Fibroblast of lung (primary cell): Measurements from ENCODE around the gene ABR. TPM values are rescaled to one million over a fixed set of nuclear protein-coding genes. Genes with fewer than 3 reads are reported as not detected.

ENCODE experiments used
- DNase-seq, 2 donors: peaks; one replicate each; pipeline versions ENCODE4 v3.0.0 to v3.0.0-alpha.2; 2010; ENCODE audit warnings: low read depth in 2 of 2
- H2AFZ ChIP-seq: 2 replicates; pipeline ENCODE4 v1.5.1; 2012; ENCODE audit warnings: low read length, control low read depth, inconsistent platforms
- H3K27ac ChIP-seq: 2 replicates; pipeline ENCODE4 v1.5.1; 2011; ENCODE audit warnings: low read length, control low read depth; ENCODE audit not compliant: insufficient read depth
- H3K27me3 ChIP-seq: 2 replicates; pipeline ENCODE4 v1.5.1; 2011; ENCODE audit warnings: mild to moderate bottlenecking, low read length; ENCODE audit not compliant: control insufficient read depth, insufficient read depth
- H3K36me3 ChIP-seq: 2 replicates; pipeline ENCODE4 v1.5.1; 2011; ENCODE audit warnings: low read length; ENCODE audit not compliant: control insufficient read depth, insufficient read depth
- H3K4me1 ChIP-seq: 2 replicates; pipeline ENCODE4 v1.5.1; 2011; ENCODE audit warnings: low read length; ENCODE audit not compliant: control insufficient read depth, insufficient read depth; ENCODE audit errors: extremely low read depth
- H3K4me2 ChIP-seq: 2 replicates; pipeline ENCODE4 v1.5.1; 2011; ENCODE audit warnings: low read length, control low read depth; ENCODE audit not compliant: insufficient read depth; ENCODE audit errors: extremely low read depth
- H3K4me3 ChIP-seq, 4 experiments: fragments of 200-600 bp in 1 of 4; sonication (generic) in 1 of 4; replicated peaks in 1 of 4; 2 replicates each; pipeline ENCODE4 v1.5.1; 2011 to 2016; ENCODE audit warnings: low read length in 4 of 4, low read depth in 3 of 4, mild to moderate bottlenecking in 3 of 4, control low read depth in 2 of 4, inconsistent platforms in 1 of 4, mixed read lengths in 1 of 4; ENCODE audit not compliant: insufficient read depth in 1 of 4; ENCODE audit errors: control extremely low read depth in 1 of 4
- H3K79me2 ChIP-seq: 2 replicates; pipeline ENCODE4 v1.5.1; 2012; ENCODE audit warnings: mild to moderate bottlenecking, low read length, inconsistent platforms; ENCODE audit not compliant: control insufficient read depth, insufficient read depth
- H3K9ac ChIP-seq: 2 replicates; pipeline ENCODE4 v1.5.1; 2011; ENCODE audit warnings: mild to moderate bottlenecking, low read length, control low read depth; ENCODE audit not compliant: insufficient read depth
- H3K9me3 ChIP-seq: 2 replicates; pipeline ENCODE4 v1.5.1; 2012; ENCODE audit warnings: low read depth, low read length; ENCODE audit not compliant: control insufficient read depth, insufficient read depth
- H4K20me1 ChIP-seq: 2 replicates; pipeline ENCODE4 v1.5.1; 2011; ENCODE audit warnings: low read length; ENCODE audit not compliant: control insufficient read depth, insufficient read depth; ENCODE audit errors: extremely low read depth
- EZH2 ChIP-seq: IDR thresholded peaks from 2 replicates; pipeline ENCODE4 v1.5.1; 2012; ENCODE audit warnings: low read length, control low read depth, mild to moderate bottlenecking; ENCODE audit errors: missing control alignments
- polyA plus RNA-seq, 2 donors: library from polyadenylated mRNA; depleted of rRNA in 1 of 2; stranded (reverse) in 1 of 2; unstranded in 1 of 2; fragments of >200 nt; gene quantifications; 2 replicates each; pipeline ENCODE4 v1.2.1, GENCODE V29; 2011 to 2012; ENCODE audit warnings: missing spikeins in 1 of 2
- total RNA-seq: library from RNA; depleted of rRNA; stranded (reverse); fragments of >200 nt; gene quantifications from 2 replicates; pipeline ENCODE4 v1.2.1, GENCODE V29; 2014
- TF ChIP-seq, protein P1 (sequence below), 2 donors: IDR thresholded peaks in 1 of 2; conservative IDR thresholded peaks in 1 of 2; 1 replicate in 1 of 2; 2 replicates in 1 of 2; pipeline ENCODE4 v1.5.1; 2011 to 2012; ENCODE audit warnings: low read length in 2 of 2, control low read depth in 1 of 2, inconsistent platforms in 1 of 2, low read depth in 1 of 2, mild to moderate bottlenecking in 1 of 2

ABR gene
- total and polyA plus RNA-seq, 2 donors (not counting 1 experiment from before 2014, with no cell fraction given) = 43.7 to 84.7 TPM

DNA sequence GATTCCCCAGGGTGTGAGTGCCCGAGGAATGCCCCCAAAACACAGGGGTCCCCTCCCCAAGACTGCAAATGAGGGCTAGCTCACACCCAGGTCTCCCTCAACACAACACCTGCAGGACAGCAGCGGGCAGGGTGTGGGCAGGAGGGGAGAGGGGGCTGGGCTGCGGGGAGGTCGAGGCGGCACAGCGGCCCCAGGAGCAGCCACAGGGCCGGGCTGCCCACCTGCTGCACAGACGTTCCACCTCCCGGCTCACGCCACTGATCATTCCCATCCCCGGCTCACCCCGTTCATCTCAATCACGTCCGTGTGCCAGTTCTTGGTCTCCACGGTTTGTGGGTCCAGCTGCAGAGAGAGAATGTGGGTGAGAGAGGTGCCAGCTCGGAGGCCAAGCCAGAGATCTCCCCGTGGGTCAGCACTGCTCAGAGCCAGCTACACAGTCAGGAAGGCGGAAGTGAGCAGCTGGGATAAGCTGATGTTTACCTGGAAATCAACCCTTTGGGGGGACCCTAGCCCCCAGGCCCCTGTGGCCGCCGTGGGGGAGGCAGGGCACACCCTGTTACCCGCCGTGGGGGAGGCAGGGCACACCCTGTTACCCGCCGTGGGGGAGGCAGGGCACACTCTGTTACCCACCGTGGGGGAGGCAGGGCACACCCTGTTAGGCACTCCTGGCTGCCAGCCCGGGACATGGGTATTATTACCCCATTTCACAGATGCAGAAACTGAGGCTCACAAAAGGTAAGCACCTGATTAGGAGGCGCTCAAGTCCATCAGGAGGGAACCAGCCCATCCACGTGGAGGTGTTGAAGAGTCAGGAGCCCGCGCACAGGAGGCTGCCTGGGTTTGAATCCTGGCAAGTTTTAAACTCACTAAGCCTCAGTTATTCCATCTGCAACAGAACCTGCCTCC is 166.7 kb downstream of the ABR start:
- H3K4me3 ChIP-seq = no peak overlapping the region
- H3K36me3 ChIP-seq = peaks cover 3% of the 10 kb centered on the region
- no peaks in the 10 kb centered on the region for H3K27me3 ChIP-seq
- no peak for DNase-seq
- no peaks in the 10 kb centered on the region for H3K9me3 ChIP-seq
- no peak overlapping the region for H3K9ac ChIP-seq
- H3K27ac ChIP-seq = no peak overlapping the region
- no peak for TF ChIP-seq EZH2
- TF ChIP-seq, protein P1, sequence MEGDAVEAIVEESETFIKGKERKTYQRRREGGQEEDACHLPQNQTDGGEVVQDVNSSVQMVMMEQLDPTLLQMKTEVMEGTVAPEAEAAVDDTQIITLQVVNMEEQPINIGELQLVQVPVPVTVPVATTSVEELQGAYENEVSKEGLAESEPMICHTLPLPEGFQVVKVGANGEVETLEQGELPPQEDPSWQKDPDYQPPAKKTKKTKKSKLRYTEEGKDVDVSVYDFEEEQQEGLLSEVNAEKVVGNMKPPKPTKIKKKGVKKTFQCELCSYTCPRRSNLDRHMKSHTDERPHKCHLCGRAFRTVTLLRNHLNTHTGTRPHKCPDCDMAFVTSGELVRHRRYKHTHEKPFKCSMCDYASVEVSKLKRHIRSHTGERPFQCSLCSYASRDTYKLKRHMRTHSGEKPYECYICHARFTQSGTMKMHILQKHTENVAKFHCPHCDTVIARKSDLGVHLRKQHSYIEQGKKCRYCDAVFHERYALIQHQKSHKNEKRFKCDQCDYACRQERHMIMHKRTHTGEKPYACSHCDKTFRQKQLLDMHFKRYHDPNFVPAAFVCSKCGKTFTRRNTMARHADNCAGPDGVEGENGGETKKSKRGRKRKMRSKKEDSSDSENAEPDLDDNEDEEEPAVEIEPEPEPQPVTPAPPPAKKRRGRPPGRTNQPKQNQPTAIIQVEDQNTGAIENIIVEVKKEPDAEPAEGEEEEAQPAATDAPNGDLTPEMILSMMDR (conservative IDR thresholded peaks at IDR 0.05 in 1 of 2, IDR thresholded peaks at IDR 0.05 in 1 of 2; ENCODE audit: low read depth in 1 of 2, low read length in 2 of 2) = no peak
- H4K20me1 ChIP-seq = no peaks in the 10 kb centered on the region
- H3K79me2 ChIP-seq = no peaks in the 10 kb centered on the region
- H2AFZ ChIP-seq = no peak overlapping the region
- no peak overlapping the region for H3K4me2 ChIP-seq
- H3K4me1 ChIP-seq = no peaks in the 10 kb centered on the region

DNA sequence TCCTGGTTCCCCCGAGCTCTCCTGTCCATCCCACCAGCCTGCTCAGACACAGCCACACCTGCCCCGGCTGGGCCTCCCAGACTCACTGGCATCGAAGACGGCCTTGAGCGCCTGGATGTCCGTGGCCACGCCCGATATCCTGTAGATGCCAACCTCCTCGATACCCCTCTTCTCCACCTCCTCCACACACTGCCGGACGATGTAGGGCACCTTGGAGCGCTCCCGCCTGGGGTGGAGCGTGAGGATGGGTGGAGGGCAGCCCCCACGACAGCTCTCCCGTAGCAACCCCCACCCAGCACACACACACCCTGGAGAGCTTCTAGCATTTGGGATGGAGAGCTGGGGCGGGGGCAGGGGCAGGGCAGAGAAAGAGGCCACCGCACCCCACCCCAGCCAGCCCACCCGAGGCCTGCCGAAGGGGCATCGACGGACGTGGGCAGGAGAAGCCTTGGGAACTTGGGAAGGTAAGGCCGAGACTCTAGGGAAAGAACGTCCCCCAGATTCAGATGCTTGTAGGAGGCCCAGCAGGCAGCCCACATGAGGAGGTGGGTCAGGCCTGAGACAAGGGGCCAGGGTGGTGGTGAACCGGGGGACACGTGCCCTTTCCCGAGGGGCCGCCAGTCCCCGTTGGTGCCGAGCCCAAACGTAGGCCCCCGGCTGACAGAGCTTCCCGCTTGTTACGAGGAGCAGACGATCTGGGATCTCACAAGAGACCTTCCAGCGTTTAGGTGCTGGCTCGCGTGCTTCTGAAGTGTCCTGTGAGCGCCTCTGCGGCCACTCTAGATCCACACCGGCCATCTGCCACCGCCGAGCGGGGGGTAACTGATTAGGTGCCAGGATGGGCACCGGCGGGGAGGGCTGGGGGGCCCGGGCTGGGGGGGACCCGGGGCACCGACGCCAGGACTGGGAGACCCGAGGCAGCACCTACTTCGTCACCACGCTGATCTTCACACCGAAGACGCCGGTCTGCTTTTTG is 167.7 kb downstream of the ABR start:
- peaks cover 10% of the 10 kb centered on the region for H3K36me3 ChIP-seq
- no peak overlapping the region for H2AFZ ChIP-seq
- H3K27me3 ChIP-seq = no peaks in the 10 kb centered on the region
- TF ChIP-seq EZH2 = no peak
- TF ChIP-seq, protein P1 (conservative IDR thresholded peaks at IDR 0.05 in 1 of 2, IDR thresholded peaks at IDR 0.05 in 1 of 2; ENCODE audit: low read depth in 1 of 2, low read length in 2 of 2) = no peak
- no peak for DNase-seq
- no peak overlapping the region for H3K4me2 ChIP-seq
- no peaks in the 10 kb centered on the region for H3K9me3 ChIP-seq
- no peaks in the 10 kb centered on the region for H3K79me2 ChIP-seq
- no peaks in the 10 kb centered on the region for H3K4me1 ChIP-seq
- H4K20me1 ChIP-seq = no peaks in the 10 kb centered on the region
- no peak overlapping the region for H3K27ac ChIP-seq
- H3K4me3 ChIP-seq = no peak overlapping the region
- no peak overlapping the region for H3K9ac ChIP-seq

DNA sequence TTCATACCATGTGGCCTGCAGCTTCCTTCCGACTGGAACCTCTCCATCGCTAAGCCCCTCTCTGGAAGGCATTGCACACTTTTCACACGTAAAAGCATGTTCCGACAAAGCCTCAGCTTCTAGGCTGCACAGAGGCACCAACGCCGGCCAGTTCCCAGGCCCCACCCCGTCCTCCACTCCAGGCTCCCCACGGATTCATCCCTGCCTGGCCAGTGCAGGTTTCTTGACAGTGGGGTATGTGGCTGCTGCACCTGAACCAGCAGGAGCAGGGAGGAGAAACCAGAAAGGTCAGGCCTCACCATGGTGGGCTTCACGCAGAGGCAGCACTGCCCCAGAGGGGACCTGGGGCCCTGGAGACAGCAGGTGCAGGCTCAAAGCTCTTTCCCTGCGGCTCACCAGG is 168.6 kb downstream of the ABR start:
- DNase-seq = no peak
- H3K36me3 ChIP-seq = peaks cover 13% of the 10 kb centered on the region
- no peaks in the 10 kb centered on the region for H3K9me3 ChIP-seq
- no peak overlapping the region for H3K4me2 ChIP-seq
- H4K20me1 ChIP-seq = no peaks in the 10 kb centered on the region
- TF ChIP-seq, protein P1 (conservative IDR thresholded peaks at IDR 0.05 in 1 of 2, IDR thresholded peaks at IDR 0.05 in 1 of 2; ENCODE audit: low read depth in 1 of 2, low read length in 2 of 2) = no peak
- no peak for TF ChIP-seq EZH2
- H3K9ac ChIP-seq = no peak overlapping the region
- H3K27ac ChIP-seq = no peak overlapping the region
- H3K79me2 ChIP-seq = no peaks in the 10 kb centered on the region
- H3K27me3 ChIP-seq = no peaks in the 10 kb centered on the region
- no peak overlapping the region for H2AFZ ChIP-seq
- peaks cover 3% of the 10 kb centered on the region for H3K4me1 ChIP-seq
- H3K4me3 ChIP-seq = no peak overlapping the region
